ENCODE measurements around the gene ARFIP2.
"Not testable (repeated sequence)": the region's sequence is repeated elsewhere in the genome, so short reads cannot be mapped to it uniquely, and the experiment has no call there.

The ARFIP2 gene, protein sequence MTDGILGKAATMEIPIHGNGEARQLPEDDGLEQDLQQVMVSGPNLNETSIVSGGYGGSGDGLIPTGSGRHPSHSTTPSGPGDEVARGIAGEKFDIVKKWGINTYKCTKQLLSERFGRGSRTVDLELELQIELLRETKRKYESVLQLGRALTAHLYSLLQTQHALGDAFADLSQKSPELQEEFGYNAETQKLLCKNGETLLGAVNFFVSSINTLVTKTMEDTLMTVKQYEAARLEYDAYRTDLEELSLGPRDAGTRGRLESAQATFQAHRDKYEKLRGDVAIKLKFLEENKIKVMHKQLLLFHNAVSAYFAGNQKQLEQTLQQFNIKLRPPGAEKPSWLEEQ

DNA sequence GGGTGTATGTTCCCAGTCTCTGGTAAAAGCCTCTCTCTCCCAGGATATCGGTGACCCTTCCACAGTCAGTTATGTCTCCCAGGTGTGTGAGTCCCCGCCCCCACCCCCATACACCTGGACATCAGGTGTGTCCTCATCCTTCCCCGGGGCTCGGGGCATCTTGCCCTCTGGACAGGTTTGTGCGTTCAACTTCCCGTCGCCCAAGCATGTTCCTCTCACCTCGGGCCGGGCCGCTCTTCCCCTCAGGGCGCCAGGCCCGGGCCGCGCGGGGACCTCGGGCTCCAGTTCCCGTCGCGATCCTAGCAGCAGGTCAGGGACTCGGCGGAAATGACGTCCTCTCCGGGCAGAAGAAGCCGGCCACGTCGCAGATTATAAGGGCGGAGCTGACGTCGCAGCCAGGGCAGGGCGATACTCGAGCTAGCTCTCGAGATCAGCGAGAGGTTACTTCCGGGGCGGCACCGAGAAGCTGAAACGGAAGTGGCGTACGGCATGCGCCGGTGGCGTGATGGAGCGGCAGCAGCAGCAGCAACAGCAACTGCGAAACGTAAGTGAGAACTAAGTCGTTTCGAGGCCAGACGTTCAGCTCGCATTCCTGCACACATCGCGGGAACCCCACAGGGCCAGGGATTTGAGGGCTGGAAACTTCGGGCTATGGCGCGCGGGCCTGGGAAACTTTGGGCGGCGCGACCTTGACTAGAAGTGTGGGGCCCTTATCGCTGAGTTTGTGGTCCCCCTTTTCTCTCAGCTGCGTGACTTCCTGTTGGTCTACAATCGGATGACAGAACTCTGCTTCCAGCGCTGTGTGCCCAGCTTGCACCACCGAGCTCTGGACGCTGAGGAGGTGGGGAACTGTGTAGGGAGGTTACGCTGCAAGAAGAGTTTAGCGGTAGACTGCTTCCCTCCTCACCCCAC, at the start of gene ARFIP2, which contains the start of gene TIMM10B:
Gene ARFIP2, minus strand, starts transcription at position 320 of the 912 bp plus-strand sequence. CDS start 910 bp downstream, outside the sequence.
Gene TIMM10B, plus strand, starts transcription at position 490 of the 912 bp plus-strand sequence. Its CDS starts 16 bp downstream, at position 506.
- DNase-seq = peak; percentile 97 to 98

DNA sequence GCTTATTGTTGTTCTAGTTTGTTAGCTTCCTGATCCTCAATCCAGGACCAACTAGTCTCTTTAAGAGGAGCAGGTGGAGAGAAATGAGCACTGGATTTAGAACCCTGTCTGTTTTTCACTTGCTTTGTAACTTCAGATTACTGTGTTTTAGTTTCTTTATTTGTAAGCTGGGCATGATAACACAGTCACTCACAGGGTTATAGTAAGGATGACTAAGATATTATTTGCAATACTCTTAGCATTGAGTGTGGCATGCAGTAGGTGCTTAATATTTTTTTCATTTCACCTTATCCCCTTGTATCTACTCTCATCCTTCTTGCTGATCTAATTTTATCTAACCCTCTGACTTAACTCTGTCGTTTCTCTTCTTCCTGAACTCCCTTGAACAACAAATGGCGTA, 49.7 kb upstream of the ARFIP2 start:
- DNase-seq = no peak

DNA sequence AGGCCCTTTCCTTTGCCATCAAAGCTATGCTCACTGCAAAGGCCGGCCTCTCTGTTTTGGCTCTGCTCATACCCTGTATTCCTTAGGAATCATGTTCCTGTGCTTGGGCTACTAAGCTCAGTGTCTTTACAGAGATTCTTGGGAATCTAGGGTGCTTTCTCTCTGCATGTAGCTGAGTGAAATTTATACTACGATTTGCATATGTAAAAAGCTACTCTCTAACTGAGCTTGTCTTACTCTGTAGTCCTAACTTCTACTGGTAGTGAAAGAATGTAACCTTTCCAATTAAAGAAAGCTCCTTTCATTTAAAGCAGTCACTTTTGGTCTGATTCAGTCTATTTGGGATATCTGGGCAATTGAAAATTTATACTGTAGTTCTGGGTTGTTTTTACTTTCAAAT, 48.1 kb upstream of the ARFIP2 start:
- DNase-seq = no peak

DNA sequence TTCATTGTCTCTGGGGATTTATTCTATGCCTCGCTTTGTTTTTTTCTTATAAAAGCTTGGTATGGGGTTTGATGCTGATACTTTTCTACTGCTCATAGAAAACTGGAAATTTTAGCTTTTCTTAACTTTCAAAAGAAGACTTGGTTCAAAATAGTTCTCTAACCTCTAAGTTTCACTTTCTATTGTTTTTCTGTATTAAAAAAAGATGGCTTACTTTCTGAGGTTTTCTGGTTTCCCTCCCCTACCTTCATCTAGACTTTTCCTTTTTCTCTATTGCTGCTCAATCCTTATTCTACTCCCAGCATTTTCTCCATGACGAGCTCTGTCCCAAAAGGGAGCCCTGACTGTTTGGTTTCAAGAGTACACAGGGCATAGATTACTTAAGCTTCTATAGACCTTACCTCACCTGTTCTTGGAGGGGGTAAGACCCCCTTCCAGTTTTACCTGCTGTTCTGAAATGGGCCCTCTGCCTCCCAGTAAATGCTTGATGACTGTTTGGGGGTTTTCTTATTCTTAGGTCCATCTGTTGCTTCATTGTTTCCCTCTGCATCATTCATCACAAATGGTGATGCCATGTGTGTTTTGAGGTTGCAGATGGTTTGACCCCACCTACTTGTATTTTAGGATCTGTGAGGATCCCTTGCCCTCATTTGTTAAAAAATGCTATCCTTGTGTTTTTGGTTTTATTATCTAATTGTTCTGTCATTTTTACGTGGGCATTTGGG, 45.4 kb upstream of the ARFIP2 start:
- no peak for DNase-seq

DNA sequence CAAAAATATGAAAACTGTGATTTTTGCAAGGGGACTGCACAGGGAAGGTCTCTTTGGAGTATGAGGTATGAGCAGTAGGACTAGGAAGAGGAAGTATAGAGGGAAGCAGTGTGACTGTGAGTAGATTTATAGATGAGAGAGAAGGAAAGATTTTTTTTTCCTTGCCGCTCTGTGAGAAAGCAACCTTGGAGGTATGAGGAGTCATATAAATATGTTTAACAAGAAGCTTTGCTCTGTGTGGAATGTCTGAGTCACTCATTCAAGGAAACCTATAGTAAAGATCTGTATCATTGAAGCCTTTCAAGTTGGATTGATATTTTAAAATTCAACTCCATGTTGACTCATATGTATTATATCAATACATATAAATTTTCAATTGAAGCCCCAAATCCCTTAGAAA, 42.1 kb upstream of the ARFIP2 start:
- DNase-seq = no peak

DNA sequence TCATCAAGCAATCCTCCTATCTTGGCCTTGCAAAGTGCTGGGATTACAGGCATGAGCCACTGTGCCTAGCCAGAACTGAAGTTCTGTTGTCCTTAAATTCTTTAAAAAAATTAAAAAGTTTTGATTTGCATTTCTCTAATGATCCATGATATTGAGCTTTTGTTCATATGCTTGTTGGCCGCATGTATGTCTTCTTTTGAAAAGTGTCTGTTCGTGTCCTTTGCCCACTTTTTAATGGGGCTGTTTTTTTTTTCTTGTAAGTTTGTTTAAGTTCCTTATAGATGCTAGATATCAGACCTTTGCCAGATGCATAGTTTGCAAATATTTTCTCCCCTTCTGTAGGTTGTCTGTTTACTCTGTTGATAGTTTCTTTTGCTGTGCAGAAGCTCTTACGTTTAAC, 40.8 kb upstream of the ARFIP2 start:
- not testable (repeated sequence) for DNase-seq

DNA sequence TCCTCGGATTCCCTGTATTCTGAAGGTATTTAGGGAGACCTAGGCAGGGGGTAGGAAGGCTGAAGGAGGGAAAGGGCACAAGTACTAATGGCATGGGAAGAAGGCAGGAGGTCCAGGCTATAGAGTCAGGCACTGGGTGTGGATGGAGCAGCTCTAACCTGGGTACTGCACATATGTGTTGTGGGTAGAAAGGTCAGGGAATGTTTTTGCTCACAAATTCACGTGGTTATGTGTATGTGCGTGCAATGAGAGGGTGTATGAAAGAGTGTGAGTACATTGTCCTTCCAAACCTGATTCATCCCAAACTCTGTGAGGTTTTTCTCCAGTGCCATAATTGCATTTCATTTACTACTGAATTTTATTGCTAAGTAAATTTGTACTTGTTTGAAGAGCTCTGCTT, 39.1 kb upstream of the ARFIP2 start:
- no peak for DNase-seq

DNA sequence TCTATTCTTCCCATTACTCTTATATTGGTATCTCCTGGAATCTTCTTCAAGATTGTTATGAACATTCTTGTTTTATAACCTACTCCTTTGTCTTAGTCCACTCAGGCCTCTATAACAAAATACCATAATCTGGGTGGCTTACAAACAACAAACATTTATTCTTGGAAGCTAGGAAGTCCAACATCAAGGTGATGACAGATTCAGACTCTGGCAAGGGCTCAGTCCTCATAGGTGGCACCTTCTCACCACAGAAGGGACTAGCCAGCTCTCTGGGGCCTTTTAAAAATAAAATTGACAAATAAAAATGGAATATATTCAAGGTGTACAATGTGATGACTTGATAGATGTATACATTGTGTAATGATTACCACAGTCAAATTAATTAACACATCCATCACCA, 35.7 kb upstream of the ARFIP2 start:
- DNase-seq = no peak

DNA sequence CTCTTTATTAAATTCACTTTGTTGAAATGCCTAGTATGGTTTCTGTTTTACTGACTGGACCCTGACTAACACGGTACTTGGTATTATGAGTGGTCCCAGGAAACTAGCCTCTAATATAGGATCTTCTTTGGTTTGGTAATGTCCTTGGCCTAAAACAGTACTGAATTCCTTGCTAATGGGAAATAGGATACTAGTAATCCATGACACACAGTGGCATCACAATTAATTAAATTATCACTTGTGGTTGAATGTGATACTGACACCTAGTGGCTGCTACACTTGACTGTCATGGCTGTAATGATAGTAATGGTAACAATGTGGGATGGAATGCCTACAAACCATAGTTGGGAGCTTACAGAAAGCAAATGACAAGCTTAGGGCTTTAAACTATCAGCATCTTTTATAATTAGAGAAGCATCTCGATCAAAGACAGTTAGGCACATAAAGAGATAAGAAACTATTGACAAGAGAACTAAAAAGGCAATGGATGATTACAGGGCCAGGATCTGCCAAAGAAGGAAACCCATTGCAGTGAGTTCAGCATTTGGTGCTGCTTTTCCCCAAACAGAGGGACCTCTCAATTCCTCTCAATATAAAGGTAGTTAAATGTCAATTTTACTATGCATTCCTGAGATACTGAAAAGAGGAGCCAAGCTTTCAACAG, 24.6 kb upstream of the ARFIP2 start:
- peak; percentile 21 to 58 for DNase-seq

DNA sequence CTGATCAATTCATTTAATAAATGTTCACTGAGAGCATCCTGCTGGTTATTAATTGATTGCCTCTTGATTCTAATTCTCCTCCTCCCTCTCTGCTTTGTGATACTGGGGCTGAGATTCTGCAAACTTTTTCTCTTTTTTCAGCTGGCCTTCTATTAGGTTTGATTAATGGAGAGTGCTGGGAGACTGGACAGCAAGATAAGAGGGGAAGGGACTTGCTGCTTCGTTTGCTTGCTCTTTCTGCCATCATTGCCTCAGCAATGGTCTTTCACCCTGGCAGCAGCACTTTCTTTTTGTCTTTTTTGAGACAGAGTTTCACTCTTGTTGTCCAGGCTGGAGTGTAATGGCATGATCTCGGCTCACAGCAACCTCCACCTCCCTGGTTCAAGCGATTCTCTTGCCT, 23.0 kb upstream of the ARFIP2 start:
- DNase-seq = no peak

DNA sequence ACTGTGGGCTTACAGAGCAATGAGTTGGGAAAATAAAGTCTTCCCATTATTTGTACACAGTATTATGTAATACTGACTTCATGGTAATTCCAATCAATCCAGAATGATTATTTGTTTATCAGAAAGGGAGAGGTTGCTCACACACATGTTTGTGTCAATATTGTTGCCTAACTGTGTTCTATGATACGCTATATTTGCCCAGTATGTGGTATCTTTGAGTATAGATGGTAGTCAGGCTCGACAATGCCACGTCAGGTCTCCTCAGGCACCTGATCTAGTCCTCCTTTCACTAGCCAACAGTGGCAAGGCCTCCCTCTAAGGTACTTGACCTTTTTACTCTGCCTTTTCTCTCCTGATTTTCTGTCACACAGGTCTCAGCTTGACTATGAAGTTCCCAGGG, 21.3 kb upstream of the ARFIP2 start:
- DNase-seq = no peak

DNA sequence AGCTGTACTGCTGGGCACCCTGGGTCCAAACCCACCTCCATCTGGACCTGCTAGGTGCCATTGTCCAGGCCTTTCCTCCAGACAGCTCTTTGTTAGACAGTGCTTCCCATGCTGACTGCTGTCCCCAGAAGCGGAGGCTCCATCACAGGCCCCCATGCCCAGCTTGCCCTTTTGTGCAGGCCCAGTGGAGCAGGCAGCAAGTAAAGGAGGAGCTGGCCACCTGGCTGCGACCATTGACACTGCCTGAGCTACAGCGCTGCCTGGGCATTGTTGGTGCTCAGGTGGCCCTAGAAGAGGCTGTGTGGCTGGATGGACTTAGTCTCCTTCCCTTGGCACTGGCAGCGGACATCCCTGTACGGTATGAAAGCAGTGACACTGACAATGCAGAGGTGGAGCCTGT, 17.4 kb upstream of the ARFIP2 start:
- no peak for DNase-seq

DNA sequence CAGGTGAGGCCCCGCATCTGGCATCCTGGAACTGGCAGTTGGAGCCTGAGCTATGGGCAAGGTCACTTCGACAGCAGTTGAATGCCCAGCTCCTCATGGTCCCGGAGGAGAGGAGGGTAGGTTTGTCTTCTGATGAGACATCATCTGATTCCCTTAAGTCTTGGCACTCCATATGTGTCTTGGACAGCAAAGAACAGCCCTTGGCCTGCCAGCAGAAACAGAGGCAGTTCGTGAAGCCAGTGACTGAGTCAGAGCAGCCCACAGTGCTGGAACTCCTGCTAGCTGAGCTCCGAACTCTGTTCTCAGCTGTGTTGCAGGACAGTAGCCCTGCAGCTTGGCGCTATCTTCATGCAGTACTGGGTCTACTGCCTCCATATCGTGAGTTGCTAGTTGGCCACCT, 17.0 kb upstream of the ARFIP2 start:
- DNase-seq = no peak

DNA sequence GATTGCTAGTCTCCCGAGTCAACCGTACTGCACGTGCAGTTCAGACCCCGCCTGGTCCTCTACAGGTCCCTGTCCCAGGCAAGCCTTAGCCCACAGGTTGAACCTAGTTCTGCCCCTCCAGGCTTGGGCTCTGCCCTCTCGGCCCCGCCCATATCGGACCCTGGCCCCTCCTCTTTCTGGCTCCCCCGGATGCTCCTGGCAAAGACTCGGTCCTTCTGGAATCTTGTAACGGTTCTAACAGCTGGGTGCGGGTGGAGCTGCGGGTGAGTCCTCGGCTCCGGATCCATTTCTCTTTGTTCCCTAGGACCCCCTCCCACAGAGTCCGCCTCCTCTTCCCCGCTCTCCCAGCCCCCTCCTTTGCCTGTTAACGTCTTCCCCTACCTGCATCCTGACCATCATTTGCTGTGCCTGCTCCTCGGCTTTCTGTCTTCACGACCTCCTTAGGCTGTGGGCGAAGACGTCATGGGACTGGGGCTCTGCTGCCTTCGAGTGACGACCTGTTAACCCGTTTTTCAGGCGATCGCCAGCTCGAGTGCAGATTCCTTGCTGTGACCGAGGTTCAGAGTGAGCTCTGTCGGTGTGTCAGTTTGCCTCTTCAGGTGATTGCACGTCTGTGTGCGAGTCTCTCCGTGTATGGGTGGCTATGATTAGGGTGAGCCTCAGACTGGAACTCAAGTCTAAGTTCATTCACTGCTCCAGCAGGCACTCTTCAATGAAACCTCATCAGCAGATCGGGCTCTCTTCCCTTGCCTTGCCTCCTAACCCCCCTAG, 16.1 kb upstream of the ARFIP2 start, which contains the start of gene DNHD1:
Gene DNHD1, plus strand, starts transcription at position 212 of the 771 bp plus-strand sequence. CDS start 936 bp downstream, outside the sequence.
- DNase-seq = no peak

DNA sequence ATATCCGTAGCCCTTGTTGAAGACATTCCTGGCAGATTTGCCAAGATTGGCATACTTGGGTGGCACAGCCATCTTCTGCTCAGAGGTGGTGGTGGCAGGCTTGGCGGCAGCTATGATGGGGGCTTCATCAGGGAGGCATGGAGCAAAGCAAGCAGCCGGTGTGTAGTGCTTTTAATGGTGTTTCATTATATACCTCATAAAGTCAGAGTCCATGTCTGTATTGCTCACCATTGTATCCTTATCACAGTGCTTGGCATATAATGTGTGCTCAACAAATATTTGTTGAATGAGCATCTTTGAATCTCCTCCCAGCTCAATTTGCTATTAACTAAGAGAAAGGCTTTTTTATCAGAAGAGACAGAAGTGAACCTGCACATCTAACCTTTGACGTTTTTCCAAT, 8.2 kb upstream of the ARFIP2 start:
- no peak for DNase-seq

DNA sequence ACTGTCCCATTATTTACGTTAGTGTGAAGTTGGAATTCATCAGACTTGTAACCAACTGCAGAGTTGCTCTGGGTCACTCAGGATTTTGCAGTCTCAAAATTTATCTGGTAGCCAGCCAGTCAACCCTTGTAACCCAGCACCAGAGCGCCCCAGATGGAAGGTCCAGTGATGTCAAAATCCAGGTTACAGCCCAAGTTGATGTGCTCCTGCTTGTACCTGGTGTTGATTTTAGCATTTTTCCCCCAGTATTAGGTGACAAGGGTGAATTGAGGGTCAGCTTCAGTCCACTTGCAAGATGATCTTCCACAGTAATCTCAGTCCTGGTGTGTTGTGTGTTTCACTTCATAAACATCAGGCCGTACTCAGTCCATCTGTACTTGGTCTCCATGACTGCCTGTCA, 7.7 kb upstream of the ARFIP2 start:
- DNase-seq = no peak

DNA sequence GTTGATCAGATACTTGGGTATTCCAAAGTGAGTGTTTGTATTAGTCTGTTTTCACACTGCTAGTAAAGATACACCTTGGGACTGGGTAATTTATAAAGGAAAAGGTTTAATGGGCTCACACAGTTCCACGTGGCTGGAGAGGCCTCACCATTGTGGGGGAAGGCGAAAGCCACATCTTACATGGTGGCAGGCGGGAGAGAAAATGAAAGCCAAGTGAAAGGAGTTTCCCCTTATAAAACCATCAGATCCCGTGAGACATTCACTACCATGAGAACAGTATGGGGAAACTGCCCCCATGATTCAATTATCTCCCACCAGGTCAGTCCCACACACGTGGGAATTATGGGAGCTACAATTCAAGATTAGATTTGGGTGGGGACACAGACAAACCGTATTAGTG, 7.2 kb upstream of the ARFIP2 start:
- no peak for DNase-seq

DNA sequence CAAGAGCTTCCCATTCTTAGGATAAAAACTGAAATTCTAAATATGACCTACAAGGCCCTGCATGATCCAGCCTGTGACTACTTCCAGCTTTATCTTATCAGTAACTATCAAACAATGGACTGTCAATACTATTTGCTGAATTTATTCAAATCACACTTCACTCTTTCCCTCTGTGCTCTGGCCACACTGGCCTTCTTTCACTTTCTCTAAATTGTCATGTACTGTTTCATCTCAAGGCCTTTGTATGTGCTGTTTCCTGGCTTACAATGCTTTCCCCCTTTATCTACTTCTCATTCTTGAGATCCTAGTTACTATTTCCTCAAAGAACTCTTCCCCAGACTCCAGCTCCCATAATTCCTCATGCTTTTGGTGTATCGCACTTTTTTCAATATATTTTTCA, 5.8 kb upstream of the ARFIP2 start:
- no peak for DNase-seq

DNA sequence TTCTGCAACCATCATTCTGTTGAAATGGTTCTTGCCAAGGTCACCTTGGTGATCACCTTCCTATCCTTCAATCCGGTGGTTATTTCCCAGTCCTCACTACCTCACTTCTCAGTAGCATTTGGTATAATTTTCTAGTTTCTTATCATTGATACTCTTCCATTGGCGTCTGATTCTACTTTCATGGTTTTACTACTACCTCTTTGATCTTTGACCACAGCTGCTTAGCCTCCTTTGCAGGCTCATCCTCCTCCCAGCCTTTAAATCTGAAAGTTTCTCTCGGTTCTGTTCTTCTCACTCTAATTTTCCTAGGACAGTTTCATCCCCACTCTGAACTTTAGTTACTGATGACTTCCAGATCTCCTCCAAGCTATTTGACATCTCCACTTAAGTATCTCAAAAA, 5.1 kb upstream of the ARFIP2 start:
- DNase-seq = no peak

DNA sequence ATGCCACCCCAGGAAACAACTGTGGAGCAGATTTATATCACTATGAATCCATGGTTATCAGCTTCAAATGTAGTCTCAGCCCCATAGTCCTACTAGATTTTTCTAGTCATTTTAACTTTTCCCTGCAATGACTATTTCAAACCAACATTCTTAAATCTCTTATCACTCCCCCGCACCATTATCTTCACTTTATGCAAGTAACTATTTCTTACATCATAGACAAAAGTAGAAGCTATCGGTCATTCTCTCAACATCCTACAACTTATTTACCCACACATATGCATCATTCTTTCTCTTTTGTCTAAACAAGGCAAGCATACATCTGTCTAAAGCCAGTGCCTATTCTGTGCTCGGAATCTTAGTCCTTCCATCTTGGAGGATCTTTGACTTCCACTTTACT, 4.5 kb upstream of the ARFIP2 start:
- DNase-seq = no peak

DNA sequence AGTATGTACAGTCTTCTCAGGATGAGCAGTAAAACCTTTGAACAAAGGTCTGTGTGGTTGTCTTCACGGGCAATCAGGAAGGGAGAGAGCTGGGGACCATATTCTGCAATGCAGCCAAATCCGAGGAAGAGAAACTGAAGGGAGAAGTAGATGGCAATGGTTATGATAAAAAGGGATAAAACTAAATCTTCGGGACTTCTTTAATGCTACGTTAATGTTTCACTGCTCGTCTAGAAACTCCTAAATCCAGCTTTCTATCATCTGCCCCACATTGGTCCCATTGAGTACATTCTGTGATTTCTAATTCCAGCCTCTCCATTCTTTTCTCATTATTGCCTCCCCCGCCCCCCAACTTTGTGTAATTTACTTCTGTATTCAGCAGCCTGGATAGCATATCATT, 1.9 kb upstream of the ARFIP2 start:
- DNase-seq = no peak

DNA sequence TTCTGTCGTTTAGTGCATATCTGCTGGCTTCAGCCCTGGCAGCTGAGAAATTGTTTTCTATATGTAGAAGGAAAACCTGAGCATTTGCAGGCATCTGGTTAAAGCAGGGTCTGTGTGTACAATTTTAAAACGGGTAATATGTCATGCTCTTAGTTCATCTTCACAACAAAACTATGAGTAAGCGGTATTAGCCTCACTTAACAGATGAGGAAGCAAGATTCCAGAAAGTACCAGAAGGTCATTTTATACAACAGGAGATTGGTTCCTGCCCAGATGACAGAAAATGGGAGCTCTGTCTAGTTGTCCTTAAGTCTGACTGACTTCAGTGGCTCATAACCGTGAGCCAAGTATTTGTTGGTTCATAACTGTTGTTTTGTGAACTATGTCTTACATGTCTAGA, 1.3 kb upstream of the ARFIP2 start:
- DNase-seq = peak; percentile 59 to 74

All from inflammatory macrophage treated with lipopolysaccharide for 1 hour (primary cell).